Bronchial epithelial cell (primary cell): Measurements from ENCODE around the gene ARHGAP9. TPM values are rescaled to one million over a fixed set of nuclear protein-coding genes. Genes with fewer than 3 reads are reported as not detected.

ENCODE experiments used
- DNase-seq: peaks from one replicate; pipeline ENCODE4 v3.0.0-alpha.2; 2010; ENCODE audit warnings: low read depth
- FAIRE-seq: peaks from 2 replicates; lab custom pipeline; 2011; peaks lifted over from hg19 to GRCh38; lab: Jason Lieb, UNC
- H3K27me3 ChIP-seq: 2 replicates; pipeline ENCODE4 v1.5.1; 2011; ENCODE audit warnings: low read length; ENCODE audit not compliant: control insufficient read depth, insufficient read depth
- H3K36me3 ChIP-seq: 2 replicates; pipeline ENCODE4 v1.5.1; 2011; ENCODE audit warnings: low read length; ENCODE audit not compliant: control insufficient read depth, insufficient read depth
- H3K4me3 ChIP-seq: 2 replicates; pipeline ENCODE4 v1.5.1; 2011; ENCODE audit warnings: mild to moderate bottlenecking, low read depth, low read length, control low read depth
- total RNA-seq: library from RNA; depleted of rRNA; stranded (reverse); fragments of >200 nt; gene quantifications from 2 replicates; pipeline ENCODE4 v1.2.1, GENCODE V29; 2014
- TF ChIP-seq, protein P1 (sequence below): IDR thresholded peaks from 2 replicates; pipeline ENCODE4 v1.5.1; 2011; ENCODE audit warnings: mild to moderate bottlenecking, moderate library complexity, low read length, control low read depth, inconsistent platforms; ENCODE audit not compliant: insufficient read depth, severe bottlenecking

The ARHGAP9 gene
- total RNA-seq, 1 donor from 2014 or later: not detected

DNA sequence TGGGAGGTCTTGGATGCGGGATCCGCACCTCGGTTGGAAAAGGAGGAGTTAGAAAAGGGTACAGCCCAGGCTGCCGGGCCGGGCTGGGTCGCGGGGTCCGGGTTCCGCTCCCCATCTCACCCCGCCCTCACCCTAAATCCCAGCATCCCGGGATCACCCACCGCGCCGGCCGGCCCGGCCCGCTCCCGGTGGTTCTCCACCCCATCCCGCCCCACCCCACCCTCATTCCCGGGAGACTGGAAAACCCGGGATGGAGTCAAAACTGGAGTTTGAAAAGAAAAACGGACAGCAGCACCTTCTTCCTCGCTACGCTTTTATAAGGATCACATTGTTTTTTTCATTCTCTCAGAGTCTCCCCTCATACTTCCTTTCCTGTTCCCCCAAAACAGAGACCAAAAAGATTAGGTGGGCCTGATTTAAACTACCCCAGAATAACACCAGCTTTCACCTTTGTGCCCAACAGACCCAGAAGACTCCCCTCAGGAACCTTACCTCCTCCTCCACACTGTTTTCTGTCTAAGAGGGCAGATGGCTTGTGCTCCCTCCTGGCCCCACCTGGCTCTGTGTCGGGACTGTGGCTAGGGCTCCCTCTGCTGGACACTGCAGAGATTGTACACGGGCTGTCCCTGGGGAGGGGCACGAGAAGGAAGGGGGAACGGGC lies 17.3 kb downstream of the ARHGAP9 start:
- Histone ChIP-seq H3K27me3 (peaks cover 5% of the 10 kb centered on the region), H3K4me3 (peak overlapping the region; percentile 53), H3K36me3 (no peaks in the 10 kb centered on the region)
- TF ChIP-seq, protein P1, sequence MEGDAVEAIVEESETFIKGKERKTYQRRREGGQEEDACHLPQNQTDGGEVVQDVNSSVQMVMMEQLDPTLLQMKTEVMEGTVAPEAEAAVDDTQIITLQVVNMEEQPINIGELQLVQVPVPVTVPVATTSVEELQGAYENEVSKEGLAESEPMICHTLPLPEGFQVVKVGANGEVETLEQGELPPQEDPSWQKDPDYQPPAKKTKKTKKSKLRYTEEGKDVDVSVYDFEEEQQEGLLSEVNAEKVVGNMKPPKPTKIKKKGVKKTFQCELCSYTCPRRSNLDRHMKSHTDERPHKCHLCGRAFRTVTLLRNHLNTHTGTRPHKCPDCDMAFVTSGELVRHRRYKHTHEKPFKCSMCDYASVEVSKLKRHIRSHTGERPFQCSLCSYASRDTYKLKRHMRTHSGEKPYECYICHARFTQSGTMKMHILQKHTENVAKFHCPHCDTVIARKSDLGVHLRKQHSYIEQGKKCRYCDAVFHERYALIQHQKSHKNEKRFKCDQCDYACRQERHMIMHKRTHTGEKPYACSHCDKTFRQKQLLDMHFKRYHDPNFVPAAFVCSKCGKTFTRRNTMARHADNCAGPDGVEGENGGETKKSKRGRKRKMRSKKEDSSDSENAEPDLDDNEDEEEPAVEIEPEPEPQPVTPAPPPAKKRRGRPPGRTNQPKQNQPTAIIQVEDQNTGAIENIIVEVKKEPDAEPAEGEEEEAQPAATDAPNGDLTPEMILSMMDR: peak; percentile 92
- DNase-seq (peak; percentile 84), FAIRE-seq (no peak)

DNA sequence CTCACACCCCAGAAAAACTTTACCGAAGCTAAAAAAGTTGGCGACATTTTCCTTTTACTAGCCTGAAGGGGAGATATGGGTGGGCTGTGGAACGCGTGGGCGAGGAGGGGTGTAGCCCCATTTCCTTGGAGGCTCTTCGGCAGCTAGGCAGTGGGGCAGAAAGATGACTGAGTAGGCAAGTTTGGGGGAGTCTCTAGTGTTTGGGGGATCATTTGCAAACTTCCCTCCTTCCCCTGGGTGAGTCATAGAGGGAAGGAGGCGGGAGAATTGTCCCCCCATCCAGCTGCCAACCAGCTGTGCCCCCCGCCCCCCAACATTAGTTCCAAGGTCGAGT lies 17.8 kb downstream of the ARHGAP9 start:
- DNase-seq (no peak), FAIRE-seq (no peak)
- H3K4me3 ChIP-seq: peak overlapping the region; percentile 53
- peaks cover 5% of the 10 kb centered on the region for H3K27me3 ChIP-seq
- no peaks in the 10 kb centered on the region for H3K36me3 ChIP-seq
- TF ChIP-seq, protein P1: no peak

DNA sequence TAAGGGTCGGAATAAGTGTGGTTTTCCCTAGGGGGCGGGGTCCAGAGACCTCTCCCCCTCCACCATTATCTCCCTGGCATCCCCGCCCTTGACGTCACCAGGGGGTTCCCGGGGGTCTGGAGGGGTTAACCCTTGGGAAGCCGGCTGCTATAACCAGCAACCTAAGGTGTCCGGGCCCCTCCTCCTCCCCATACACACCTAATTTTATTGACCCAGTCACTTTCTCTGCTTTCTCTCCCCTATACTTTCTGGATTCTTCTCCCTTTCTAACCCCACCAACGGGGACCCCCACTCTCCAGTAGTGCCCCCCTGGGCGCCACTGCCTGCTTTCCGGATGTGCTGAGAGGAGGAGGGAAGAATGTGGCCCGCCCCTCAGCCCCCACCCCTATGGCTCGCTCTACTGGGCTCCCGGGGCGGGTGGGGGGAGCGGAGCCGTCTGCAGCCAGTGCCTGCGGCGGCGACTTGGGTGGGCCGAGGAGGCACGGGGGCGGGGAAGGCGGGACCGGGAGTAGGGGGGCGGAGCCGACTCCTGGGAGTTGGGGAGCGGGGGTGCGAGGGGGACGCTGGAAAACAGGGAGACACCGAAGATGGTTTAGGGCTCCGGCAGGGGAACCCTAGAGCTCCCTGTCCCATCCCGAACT lies 18.3 kb downstream of the ARHGAP9 start:
- no peak for DNase-seq
- TF ChIP-seq, protein P1: no peak
- Histone ChIP-seq H3K4me3 (peak overlapping the region; percentile 53), H3K27me3 (peaks cover 5% of the 10 kb centered on the region), H3K36me3 (no peaks in the 10 kb centered on the region)
- FAIRE-seq: no peak

DNA sequence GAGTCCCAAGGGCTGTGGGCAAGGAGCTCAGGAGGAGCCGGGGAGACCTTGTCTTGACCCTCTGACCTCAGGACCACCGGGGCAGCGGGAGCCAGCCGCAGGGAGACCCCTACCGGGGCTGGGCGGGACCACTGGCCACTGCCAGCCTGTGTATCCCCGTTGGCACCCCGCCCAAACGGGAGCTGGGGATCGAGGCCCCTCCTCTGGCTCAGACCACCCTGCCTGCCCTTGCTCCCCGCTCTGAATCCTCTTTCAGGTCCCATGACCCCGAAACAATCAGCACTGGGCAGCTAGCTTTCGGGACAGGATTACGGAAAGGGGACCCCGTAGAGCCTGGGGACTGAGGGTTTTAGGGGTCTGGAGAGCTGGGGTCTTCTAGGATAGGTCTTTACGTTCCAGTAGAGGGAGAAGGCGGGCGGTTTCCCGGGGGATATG lies 18.8 kb downstream of the ARHGAP9 start:
- FAIRE-seq: no peak
- TF ChIP-seq, protein P1: no peak
- DNase-seq: no peak
- no peaks in the 10 kb centered on the region for H3K36me3 ChIP-seq
- peaks cover 5% of the 10 kb centered on the region for H3K27me3 ChIP-seq
- H3K4me3 ChIP-seq: peak overlapping the region; percentile 53

DNA sequence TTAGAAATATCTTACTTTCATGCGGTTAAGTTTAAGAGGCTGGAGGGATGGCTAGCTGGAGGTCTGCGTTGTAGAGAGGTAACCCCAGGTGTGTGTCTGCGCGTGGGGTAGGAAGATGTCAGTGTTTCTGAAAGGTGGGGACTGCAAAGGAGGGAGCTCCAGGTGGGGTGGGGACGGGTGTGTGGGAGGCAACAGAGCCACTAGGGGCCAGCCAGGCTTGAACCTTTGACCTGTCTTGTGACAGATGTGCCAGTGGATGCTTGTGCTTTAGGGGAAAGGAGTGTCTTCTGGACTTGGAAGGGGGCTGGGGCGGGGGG lies 19.2 kb downstream of the ARHGAP9 start:
- Histone ChIP-seq H3K36me3 (no peaks in the 10 kb centered on the region), H3K4me3 (no peak overlapping the region), H3K27me3 (peaks cover 5% of the 10 kb centered on the region)
- no peak for DNase-seq
- FAIRE-seq: no peak
- TF ChIP-seq, protein P1: no peak
